GM12878 (cell line): Measurements from ENCODE around the gene BLOC1S4. TPM values are rescaled to one million over a fixed set of nuclear protein-coding genes. Genes with fewer than 3 reads are reported as not detected.

Experiments
- ATAC-seq: fragments of 200-7000 bp; cut with Tn5 transposase; 3 replicates; pipeline ENCODE4 v1.9.1; 2020; ENCODE audit warnings: mild to moderate bottlenecking, moderate library complexity
- BruUV-seq: library from RNA; stranded (reverse); fragments of 400-500 nt; replicated peaks from 2 replicates; lab custom pipeline; 2021; lab: Mats Ljungman, UMichigan
- CTCF ChIA-PET: fragments of 300-600 bp; sonication (Branson Sonifier 250); formaldehyde crosslinking; extraction: SDS; loops from one replicate; lab custom pipeline; 2021; ENCODE audit warnings: inconsistent platforms; lab: Yijun Ruan, JAX
- POLR2A ChIA-PET: fragments of 350-600 bp; formaldehyde crosslinking; extraction: SDS; loops from one replicate; lab custom pipeline; 2021; ENCODE audit warnings: inconsistent platforms; lab: Charles Lee
- RAD21 ChIA-PET: fragments of 300-600 bp; sonication (Branson Sonifier 250); formaldehyde crosslinking; loops from one replicate; lab custom pipeline; 2023; ENCODE audit warnings: antibody characterized with exemption; ENCODE audit not compliant: unreplicated experiment; lab: Charles Lee
- SMC1A ChIA-PET: fragments of 300-600 bp; sonication (Branson Sonifier 250); formaldehyde crosslinking; loops from one replicate; lab custom pipeline; 2023; ENCODE audit not compliant: unreplicated experiment, uncharacterized antibody; lab: Charles Lee
- DNase-seq: peaks from one replicate; pipeline ENCODE4 v3.0.0-alpha.2; 2011; ENCODE audit warnings: low read depth, low spot score
- FAIRE-seq: peaks from 3 replicates; lab custom pipeline; 2011; peaks lifted over from hg19 to GRCh38; lab: Jason Lieb, UNC
- H2AFZ ChIP-seq: 2 replicates; pipeline ENCODE4 v1.6.0; 2011; ENCODE audit warnings: low read depth, low read length, control low read depth; ENCODE audit not compliant: control insufficient read depth
- H3K27ac ChIP-seq: 2 replicates; pipeline ENCODE4 v1.5.1; 2011; ENCODE audit warnings: control low read depth; ENCODE audit not compliant: control insufficient read depth, insufficient read depth
- H3K27me3 ChIP-seq, 2 experiments: replicated peaks in 1 of 2; 2 replicates each; pipeline versions ENCODE4 v1.6.0 to v1.6.1; 2011; ENCODE audit warnings: low read length in 1 of 2; ENCODE audit not compliant: control insufficient read depth in 2 of 2, insufficient read depth in 2 of 2
- H3K36me3 ChIP-seq, 2 experiments: 2 replicates each; pipeline ENCODE4 v1.5.1; 2011; ENCODE audit warnings: low read length in 1 of 2; ENCODE audit not compliant: control insufficient read depth in 2 of 2, insufficient read depth in 2 of 2
- H3K4me1 ChIP-seq: 2 replicates; pipeline ENCODE4 v1.6.1; 2011; ENCODE audit warnings: mild to moderate bottlenecking, low read length, moderate library complexity, mixed read lengths; ENCODE audit not compliant: control insufficient read depth, insufficient read depth
- H3K4me2 ChIP-seq: 2 replicates; pipeline ENCODE4 v1.6.0; 2011; ENCODE audit warnings: control low read depth; ENCODE audit not compliant: control insufficient read depth, insufficient read depth
- H3K4me3 ChIP-seq: fragments of 200-600 bp; sonication (generic); 2 replicates; pipeline ENCODE4 v1.5.1; 2016
- H3K79me2 ChIP-seq: 2 replicates; pipeline ENCODE4 v1.6.0; 2011; ENCODE audit warnings: low read length; ENCODE audit not compliant: control insufficient read depth, insufficient read depth
- H3K9ac ChIP-seq: 2 replicates; pipeline ENCODE4 v1.8.0; 2011; ENCODE audit warnings: low read length, control low read depth, mixed read lengths; ENCODE audit not compliant: control insufficient read depth, insufficient read depth
- H3K9me3 ChIP-seq: replicated peaks from 3 replicates; pipeline ENCODE4 v1.5.1; 2011; ENCODE audit warnings: mild to moderate bottlenecking, low read length; ENCODE audit not compliant: control insufficient read depth, insufficient read depth
- H4K20me1 ChIP-seq: 2 replicates; pipeline ENCODE4 v1.6.0; 2011; ENCODE audit not compliant: control insufficient read depth, insufficient read depth
- CREB1 ChIP-seq: IDR thresholded peaks from 2 replicates; pipeline ENCODE4 v1.6.1; 2012; ENCODE audit warnings: low read depth, mild to moderate bottlenecking, inconsistent platforms
- CREM ChIP-seq: IDR thresholded peaks from 2 replicates; pipeline ENCODE4 v1.6.1; 2014; ENCODE audit warnings: antibody characterized with exemption, low read depth
- KAT2A ChIP-seq: conservative IDR thresholded peaks from 2 replicates; pipeline ENCODE4 v1.6.1; 2011; ENCODE audit warnings: low read depth, low read length; ENCODE audit not compliant: control insufficient read depth
- KDM1A ChIP-seq: fragments of 200-600 bp; sonication (generic); IDR thresholded peaks from 2 replicates; pipeline ENCODE4 v1.6.1; 2016; ENCODE audit warnings: borderline replicate concordance
- NFXL1 ChIP-seq: fragments of 450-650 bp; IDR thresholded peaks from 2 replicates; pipeline ENCODE4 v1.6.1; 2017; ENCODE audit warnings: antibody characterized with exemption, mild to moderate bottlenecking, borderline replicate concordance
- NFYB ChIP-seq: IDR thresholded peaks from 2 replicates; pipeline ENCODE4 v1.6.1; 2011; ENCODE audit warnings: low read depth, mild to moderate bottlenecking, low read length, improper control_type of control experiment, moderate library complexity; ENCODE audit not compliant: insufficient read depth
- NR2C1 ChIP-seq: fragments of 450-650 bp; IDR thresholded peaks from 2 replicates; pipeline ENCODE4 v1.6.1; 2017; ENCODE audit warnings: antibody characterized with exemption, mild to moderate bottlenecking, moderate library complexity
- RB1 ChIP-seq: fragments of 450-650 bp; formaldehyde crosslinking; IDR thresholded peaks from 2 replicates; pipeline ENCODE4 v1.6.1; 2017; ENCODE audit warnings: mild to moderate bottlenecking, borderline replicate concordance
- RELB ChIP-seq: fragments of 450-650 bp; IDR thresholded peaks from 2 replicates; pipeline ENCODE4 v1.6.1; 2017; ENCODE audit warnings: low read depth, mild to moderate bottlenecking, moderate library complexity
- SREBF2 ChIP-seq: IDR thresholded peaks from 2 replicates; pipeline ENCODE4 v1.6.1; 2012; ENCODE audit warnings: mild to moderate bottlenecking, low read length
- ZNF622 ChIP-seq: fragments of 450-650 bp; IDR thresholded peaks from 2 replicates; pipeline ENCODE4 v1.6.1; 2017; ENCODE audit warnings: mild to moderate bottlenecking, inconsistent platforms
- ZNF687 ChIP-seq: fragments of 450-650 bp; IDR thresholded peaks from 2 replicates; pipeline ENCODE4 v1.6.1; 2017; ENCODE audit warnings: mild to moderate bottlenecking, moderate library complexity
- WGBS: methylation state at CpG from one replicate; pipeline ENCODE4 v1.1.6; 2016; ENCODE audit warnings: low lambda C conversion rate; ENCODE audit not compliant: insufficient replicate concordance, insufficient coverage; ENCODE audit errors: missing lambda C conversion rate; 5-methylcytosine and 5-hydroxymethylcytosine counted together
- in situ Hi-C: fragments of 300-500 bp; cut with MboI; formaldehyde crosslinking; loops from 9 replicates; pipeline ENCODE4 v1.14.3; 2018; ENCODE audit warnings: mixed read lengths
- intact Hi-C: fragments of 100-400 bp; cut with micrococcal nuclease; formaldehyde crosslinking; loops from one replicate; pipeline ENCODE4 v1.14.2; 2022; ENCODE audit not compliant: unreplicated experiment
- polyA plus RNA-seq, 11 experiments: library from polyadenylated mRNA; depleted of rRNA in 4 of 11; unstranded in 6 of 11; stranded (reverse) in 5 of 11; fragments of >200 nt; fragmentation: Nextera tagmentation in 4 of 11; fragmentation: Illumina TruSeq in 1 of 11; extraction: Ambion mirVana in 4 of 11; extraction: Trizol in 1 of 11; gene quantifications; 1 replicate in 1 of 11; 2 replicates in 10 of 11; pipeline versions ENCODE4 v1.2.1 to v1.2.3, GENCODE V29; 2011 to 2016; ENCODE audit warnings: inconsistent platforms in 2 of 11, missing spikeins in 2 of 11, low read depth in 1 of 11
- total RNA-seq, 4 experiments: library from RNA; depleted of rRNA in 3 of 4; stranded (reverse); fragments of >200 nt in 3 of 4; fragmentation: Illumina TruSeq in 1 of 4; extraction: Trizol in 1 of 4; gene quantifications; 2 replicates each; pipeline versions ENCODE4 v1.2.1 to v1.2.3, GENCODE V29; 2013 to 2021

Gene BLOC1S4
- total and polyA plus RNA-seq, 10 of the 15 experiments (the other 5 are each of a cell fraction or from before 2014, with no cell fraction given): 2.7 to 23.8 (median 9.5) TPM

DNA sequence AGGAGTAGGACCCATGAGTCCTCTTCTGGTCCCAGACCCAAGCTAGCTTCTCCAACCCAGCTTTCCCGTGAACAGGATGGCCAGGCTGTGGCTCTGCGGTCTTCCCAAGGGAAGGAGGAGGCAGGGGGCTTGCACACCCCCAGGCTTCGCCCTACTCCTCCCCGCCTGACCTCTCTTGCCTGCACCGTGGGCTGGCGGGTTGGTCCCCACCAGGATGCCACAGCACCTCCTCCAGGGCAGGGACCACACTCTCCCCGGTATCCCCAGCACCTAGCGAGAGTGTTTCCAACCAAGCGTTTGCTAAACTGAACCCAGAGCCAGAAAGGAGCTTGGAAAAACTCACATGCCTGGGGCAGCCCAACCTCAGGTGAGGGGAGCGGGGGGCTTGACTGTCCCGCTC lies 31.3 kb upstream of the BLOC1S4 start:
- POLR2A ChIA-PET: no interaction called here
- Histone ChIP-seq H2AFZ (no peak overlapping the region), H3K9me3 (no peaks in the 10 kb centered on the region; the same call in 2 of the 3 replicates), H3K9ac (no peak overlapping the region), H4K20me1 (no peaks in the 10 kb centered on the region), H3K4me1 (peaks cover 10% of the 10 kb centered on the region), H3K27ac (no peak overlapping the region), H3K27me3 (no peaks in the 10 kb centered on the region), H3K4me3 (no peak overlapping the region), H3K79me2 (no peaks in the 10 kb centered on the region), H3K36me3 (no peaks in the 10 kb centered on the region), H3K4me2 (no peak overlapping the region)
- no peak for TF ChIP-seq SREBF2
- no peak for TF ChIP-seq CREB1
- no peak for TF ChIP-seq ZNF622
- no peak for TF ChIP-seq CREM
- TF ChIP-seq RELB: no peak
- TF ChIP-seq NR2C1: no peak
- no peak for TF ChIP-seq NFYB
- TF ChIP-seq NFXL1: no peak
- no peak for TF ChIP-seq KAT2A
- TF ChIP-seq ZNF687: no peak
- TF ChIP-seq KDM1A: no peak
- TF ChIP-seq RB1: no peak
- BruUV-seq: no TSS peak
- CTCF ChIA-PET: no interaction called here
- DNase-seq (no peak), ATAC-seq (no peak), FAIRE-seq (no peak)
- 66% methylated on average over 9 of the region's 11 CpGs for whole genome bisulfite sequencing
- SMC1A ChIA-PET: no interaction called here
- RAD21 ChIA-PET: no interaction called here
- intact Hi-C loops (no loop called here), in situ Hi-C loops (no loop called here)
